NT2/D1 (cell line): ENCODE results near the gene KLRG1.

Experiments
- DNase-seq: peaks from one replicate; pipeline ENCODE4 v3.0.0-alpha.2; 2011; ENCODE audit warnings: low read depth, low spot score
- H3K27me3 ChIP-seq: 2 replicates; pipeline ENCODE4 v1.6.0; 2011; ENCODE audit warnings: mild to moderate bottlenecking; ENCODE audit not compliant: insufficient read length, insufficient read depth
- H3K36me3 ChIP-seq: 2 replicates; pipeline ENCODE4 v1.6.1; 2011; ENCODE audit warnings: mild to moderate bottlenecking, low read length, mixed read lengths; ENCODE audit not compliant: insufficient read depth, insufficient read length
- H3K4me1 ChIP-seq: 2 replicates; pipeline ENCODE4 v1.5.1; 2011; ENCODE audit not compliant: insufficient read depth, insufficient read length
- H3K4me3 ChIP-seq: 2 replicates; pipeline ENCODE4 v1.5.1; 2011; ENCODE audit warnings: low read depth; ENCODE audit not compliant: insufficient read length
- H3K9ac ChIP-seq: 2 replicates; pipeline ENCODE4 v1.6.0; 2011; ENCODE audit warnings: low read depth; ENCODE audit not compliant: insufficient read length
- H3K9me3 ChIP-seq: 2 replicates; pipeline ENCODE4 v1.5.1; 2011; ENCODE audit warnings: mild to moderate bottlenecking, low read length; ENCODE audit not compliant: insufficient read depth
- SUZ12 ChIP-seq: IDR thresholded peaks from 2 replicates; pipeline ENCODE4 v1.6.1; 2011; ENCODE audit not compliant: insufficient read length, insufficient read depth; ENCODE audit errors: extremely low read depth
- YY1 ChIP-seq: IDR thresholded peaks from 2 replicates; pipeline ENCODE4 v1.6.1; 2011; ENCODE audit not compliant: insufficient read length, insufficient read depth
- ZNF274 ChIP-seq: IDR thresholded peaks from 2 replicates; pipeline ENCODE4 v1.6.1; 2011; ENCODE audit warnings: mild to moderate bottlenecking, low read depth, low read length

KLRG1 gene

DNA sequence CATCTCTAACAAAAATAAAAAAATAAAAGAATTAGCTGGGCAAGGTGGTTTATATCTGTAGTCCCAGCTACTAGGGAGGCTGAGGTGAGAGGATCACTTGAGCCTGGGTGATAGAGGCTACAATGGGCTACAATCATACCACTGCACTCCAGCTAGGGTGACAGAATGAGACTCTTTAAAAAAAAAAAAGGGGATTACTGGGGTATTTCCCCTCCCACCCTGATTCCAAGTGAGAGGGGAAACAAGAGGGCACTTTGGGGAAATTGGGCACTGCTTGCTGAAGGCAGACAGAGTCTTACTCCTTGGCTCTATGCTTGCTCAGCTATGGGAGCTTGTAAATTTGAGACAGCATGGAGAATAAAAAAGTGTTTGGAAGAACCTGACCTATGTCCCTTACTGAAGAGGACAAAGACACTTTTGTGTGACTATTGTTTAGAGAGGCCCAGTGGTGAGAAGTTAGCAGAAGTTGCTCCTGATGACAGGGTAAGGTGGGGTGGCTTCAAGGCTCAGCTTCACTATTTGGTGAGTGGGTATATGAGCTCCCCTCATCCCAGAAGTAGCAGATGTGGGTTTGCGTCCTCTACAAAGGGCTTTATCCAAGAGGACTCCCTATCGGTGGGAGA lies 44.0 kb downstream of the KLRG1 start:
- H3K4me3 ChIP-seq, result no peak overlapping the region
- no peaks in the 10 kb centered on the region for H3K4me1 ChIP-seq
- DNase-seq, result no peak
- no peak for TF ChIP-seq ZNF274
- no peak for TF ChIP-seq YY1
- no peak for TF ChIP-seq SUZ12
- no peak overlapping the region for H3K9ac ChIP-seq
- H3K9me3 ChIP-seq, result peaks cover 5% of the 10 kb centered on the region; the same call in 1 of the 2 replicates
- H3K36me3 ChIP-seq, result no peaks in the 10 kb centered on the region
- H3K27me3 ChIP-seq, result no peaks in the 10 kb centered on the region

DNA sequence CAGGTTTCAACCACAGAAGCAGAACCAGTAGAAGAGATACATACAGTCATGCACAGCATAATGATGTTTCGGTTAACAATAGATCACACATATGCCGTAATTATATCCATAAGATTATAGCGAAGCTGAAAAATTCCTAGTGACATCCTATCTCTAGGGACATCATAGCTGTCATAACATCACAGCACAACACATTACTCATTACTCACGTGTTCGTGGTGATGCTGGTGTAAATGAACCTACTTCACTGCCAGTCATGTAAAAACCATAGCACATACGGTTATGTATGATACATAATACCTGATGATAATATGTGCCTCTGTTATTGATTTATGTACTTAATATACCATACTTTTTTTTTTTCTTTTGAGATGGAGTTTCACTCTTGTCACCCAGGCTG lies 44.7 kb downstream of the KLRG1 start:
- Histone ChIP-seq H3K4me3 (no peak overlapping the region), H3K36me3 (no peaks in the 10 kb centered on the region), H3K4me1 (no peaks in the 10 kb centered on the region), H3K9ac (no peak overlapping the region), H3K27me3 (no peaks in the 10 kb centered on the region), H3K9me3 (peaks cover 5% of the 10 kb centered on the region; the same call in 1 of the 2 replicates)
- no peak for DNase-seq
- TF ChIP-seq ZNF274 (no peak), SUZ12 (no peak), YY1 (no peak)

DNA sequence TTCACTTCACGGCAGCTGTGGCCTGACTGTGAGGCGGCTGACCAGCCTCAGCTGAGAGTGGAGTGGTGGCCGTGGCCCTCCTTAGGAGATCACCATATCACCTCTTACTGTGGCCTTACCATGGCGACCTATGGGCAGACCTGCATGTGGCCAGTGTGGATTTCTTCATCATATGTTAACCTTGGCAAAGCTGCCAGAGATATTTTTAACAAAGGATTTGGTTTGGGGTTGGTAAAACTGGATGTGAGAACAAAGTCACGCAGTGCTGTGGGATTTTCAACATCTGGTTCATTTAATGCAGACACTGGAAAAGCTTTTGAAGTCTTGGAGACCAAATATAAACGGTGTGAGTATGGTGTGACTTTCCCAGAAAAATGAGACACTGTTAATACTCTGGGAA lies 46.9 kb downstream of the KLRG1 start:
- Histone ChIP-seq H3K4me1 (no peaks in the 10 kb centered on the region), H3K27me3 (no peaks in the 10 kb centered on the region), H3K9ac (no peak overlapping the region), H3K4me3 (no peak overlapping the region), H3K9me3 (peaks cover 5% of the 10 kb centered on the region; the same call in 1 of the 2 replicates), H3K36me3 (no peaks in the 10 kb centered on the region)
- no peak for DNase-seq
- TF ChIP-seq ZNF274 (no peak), YY1 (no peak), SUZ12 (no peak)

DNA sequence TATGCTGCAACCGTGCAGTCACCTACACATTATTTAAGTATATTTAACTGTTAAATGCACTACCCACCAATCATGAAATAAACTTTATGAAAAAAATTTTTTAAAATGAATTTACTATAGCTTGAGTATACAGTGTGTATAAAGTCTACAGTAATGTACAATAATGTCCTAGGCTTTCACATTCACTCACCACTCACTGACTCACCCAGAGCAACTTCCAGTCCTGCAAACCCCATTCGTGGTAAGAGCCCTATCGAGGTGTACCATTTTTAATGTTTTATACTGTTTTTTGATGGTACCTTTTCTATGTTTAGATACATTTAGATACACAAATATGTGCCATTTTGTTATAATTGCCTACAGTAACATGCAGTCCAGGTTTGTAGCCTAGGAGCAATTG lies 48.1 kb downstream of the KLRG1 start:
- H3K36me3 ChIP-seq, result no peaks in the 10 kb centered on the region

DNA sequence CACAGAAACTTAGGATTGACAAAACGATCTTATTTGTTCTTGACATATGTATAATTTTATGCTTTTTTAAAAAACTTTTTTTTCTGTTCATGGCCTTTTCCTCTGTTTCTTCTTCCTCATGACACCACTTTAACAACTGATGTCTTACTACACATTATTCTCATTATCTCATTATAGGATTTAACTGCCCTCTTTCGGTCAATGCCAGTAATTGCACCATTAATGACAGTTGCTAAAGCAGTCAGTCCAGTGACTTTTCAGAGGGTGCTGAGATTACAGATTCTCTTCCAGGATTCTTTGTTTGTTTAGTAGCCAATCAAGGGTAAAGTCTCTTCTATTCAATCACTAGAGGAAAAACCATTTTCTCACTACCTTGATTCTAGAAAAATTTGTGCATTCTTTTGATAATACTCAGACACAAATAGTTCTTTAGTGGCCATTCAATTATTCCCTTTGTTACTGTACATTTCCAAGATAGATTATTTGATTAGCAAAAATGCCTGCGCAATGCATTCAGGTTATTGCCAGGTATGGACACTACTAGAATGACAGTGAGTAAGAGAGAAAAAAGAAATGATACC lies 50.1 kb downstream of the KLRG1 start:
- Histone ChIP-seq H3K9me3 (peaks cover 5% of the 10 kb centered on the region; the same call in 1 of the 2 replicates), H3K36me3 (no peaks in the 10 kb centered on the region), H3K9ac (no peak overlapping the region), H3K27me3 (no peaks in the 10 kb centered on the region), H3K4me1 (no peaks in the 10 kb centered on the region), H3K4me3 (no peak overlapping the region)
- TF ChIP-seq YY1 (no peak), SUZ12 (no peak), ZNF274 (no peak)
- peak; percentile 61 for DNase-seq

More for the DNA sequence above, 48.1 kb downstream of the KLRG1 start:
- Histone ChIP-seq H3K9me3 (peaks cover 5% of the 10 kb centered on the region; the same call in 1 of the 2 replicates), H3K4me3 (no peak overlapping the region), H3K27me3 (no peaks in the 10 kb centered on the region), H3K9ac (no peak overlapping the region), H3K4me1 (no peaks in the 10 kb centered on the region)
- DNase-seq, result no peak
- no peak for TF ChIP-seq ZNF274
- TF ChIP-seq YY1, result no peak
- TF ChIP-seq SUZ12, result no peak

DNA sequence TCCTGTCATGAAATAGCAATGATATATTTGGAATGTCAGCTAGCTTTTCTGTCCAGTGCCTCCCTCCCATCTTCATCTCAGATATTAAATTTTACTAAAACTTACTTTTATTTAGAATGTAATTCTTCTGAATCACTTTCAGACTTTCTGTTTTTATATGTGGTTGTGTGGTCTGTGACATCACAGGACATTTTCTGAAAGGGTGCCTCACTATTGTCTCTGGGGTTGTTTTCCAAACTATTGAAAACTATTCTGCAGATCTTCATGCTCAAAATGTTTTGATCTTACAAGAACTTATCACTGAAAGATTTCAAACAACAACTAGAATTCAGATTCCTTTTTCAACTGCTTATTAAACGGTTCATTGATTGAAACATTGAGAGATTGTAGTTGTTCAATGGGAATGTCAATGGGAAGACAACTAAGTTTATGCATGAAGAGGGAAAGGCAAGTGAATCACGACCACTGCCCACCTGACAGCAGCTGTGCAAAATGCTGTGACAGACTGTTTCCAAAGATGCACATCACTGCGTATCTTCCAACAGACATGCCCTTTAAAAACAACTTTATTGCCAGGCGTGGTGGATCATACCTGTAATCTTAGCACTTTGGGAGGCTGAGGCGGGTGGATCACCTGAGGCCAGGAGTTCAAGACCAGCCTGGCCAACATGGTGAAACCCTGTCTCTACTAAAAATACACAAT lies 51.3 kb downstream of the KLRG1 start:
- no peak for TF ChIP-seq YY1
- no peak for TF ChIP-seq ZNF274
- TF ChIP-seq SUZ12, result no peak
- H3K27me3 ChIP-seq, result no peaks in the 10 kb centered on the region
- no peak for DNase-seq
- no peaks in the 10 kb centered on the region for H3K36me3 ChIP-seq
- no peak overlapping the region for H3K4me3 ChIP-seq
- H3K9ac ChIP-seq, result no peak overlapping the region
- H3K4me1 ChIP-seq, result no peaks in the 10 kb centered on the region
- 0 out of 2 replicates have a peak, but pooled peaks cover 3% of the 10 kb centered on the region for H3K9me3 ChIP-seq

DNA sequence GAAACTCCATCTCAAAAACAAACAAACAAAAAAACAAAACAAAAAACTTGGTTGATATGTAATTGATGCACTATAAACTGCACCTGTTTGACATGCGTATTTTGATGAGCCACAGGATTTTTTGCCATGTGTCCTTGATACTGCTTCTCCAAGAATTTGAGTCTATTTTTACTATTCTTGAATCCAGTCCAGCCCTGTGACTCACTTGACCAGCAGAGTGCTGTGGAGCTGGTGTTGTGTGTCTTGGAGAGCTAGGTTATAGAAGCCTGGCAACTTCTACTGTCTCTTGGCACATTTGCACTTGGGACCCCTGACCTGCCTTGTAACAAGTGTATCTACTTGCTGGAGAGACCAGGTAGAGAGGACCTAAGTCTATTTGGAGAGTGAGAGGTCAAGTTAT lies 52.0 kb downstream of the KLRG1 start:
- no peak for DNase-seq
- Histone ChIP-seq H3K9ac (no peak overlapping the region), H3K36me3 (no peaks in the 10 kb centered on the region), H3K27me3 (no peaks in the 10 kb centered on the region), H3K9me3 (0 out of 2 replicates have a peak, but pooled peaks cover 8% of the 10 kb centered on the region), H3K4me1 (no peaks in the 10 kb centered on the region), H3K4me3 (no peak overlapping the region)
- TF ChIP-seq ZNF274, result no peak
- TF ChIP-seq SUZ12, result no peak
- no peak for TF ChIP-seq YY1
